GM12892 (cell line): Measurements from ENCODE around the gene SLC22A13.

ENCODE experiments used
- DNase-seq: peaks from one replicate; pipeline ENCODE4 v3.0.0; 2011; ENCODE audit not compliant: insufficient read length
- FAIRE-seq: peaks from 2 replicates; lab custom pipeline; 2011; peaks lifted over from hg19 to GRCh38; lab: Jason Lieb, UNC
- POLR2A ChIP-seq: IDR thresholded peaks from 2 replicates; pipeline ENCODE4 v1.6.1; 2011; ENCODE audit warnings: low read depth, low read length, control low read depth
- POLR2AphosphoS5 ChIP-seq: IDR thresholded peaks from 2 replicates; pipeline ENCODE4 v1.6.1; 2011; ENCODE audit warnings: low read depth, low read length, control low read depth
- TAF1 ChIP-seq: IDR thresholded peaks from 2 replicates; pipeline ENCODE4 v1.6.1; 2011; ENCODE audit warnings: low read depth, mild to moderate bottlenecking, control low read depth, low read length, borderline replicate concordance

SLC22A13 gene

DNA sequence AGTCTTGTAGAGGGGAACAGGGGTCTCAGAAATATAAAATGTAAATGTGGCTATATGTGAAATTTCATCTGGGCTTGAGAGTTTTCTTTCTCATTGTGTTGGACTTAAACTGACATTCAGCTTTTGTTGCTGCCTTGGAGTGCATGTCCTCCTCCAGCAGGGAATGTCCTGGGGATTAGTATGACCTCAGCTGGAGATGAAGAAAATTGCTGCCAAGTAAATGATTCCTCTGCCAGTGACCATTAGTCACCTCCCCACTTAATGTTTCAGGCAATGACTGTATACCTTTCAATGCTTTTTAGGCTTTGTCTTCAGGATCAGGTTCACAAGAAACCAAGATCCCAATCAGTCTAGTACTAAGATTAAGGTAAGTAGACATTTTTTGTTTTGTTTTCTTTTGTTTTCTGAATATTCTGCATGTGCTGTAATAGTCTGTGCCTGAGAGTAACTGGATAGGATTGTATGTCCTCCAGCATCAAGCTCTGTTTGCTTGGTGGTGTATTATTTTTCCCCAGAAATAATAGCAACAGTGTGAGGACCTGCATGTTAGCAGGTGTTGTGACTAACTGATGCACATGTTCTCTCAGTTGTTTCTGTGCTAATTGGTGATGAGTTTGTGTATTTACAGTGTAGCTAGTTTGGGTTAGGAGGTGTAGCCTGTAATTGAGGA lies 18.1 kb upstream of the SLC22A13 start:
- no peak for FAIRE-seq
- DNase-seq, result no peak
- TF ChIP-seq POLR2A (no peak), POLR2AphosphoS5 (no peak), TAF1 (no peak)

DNA sequence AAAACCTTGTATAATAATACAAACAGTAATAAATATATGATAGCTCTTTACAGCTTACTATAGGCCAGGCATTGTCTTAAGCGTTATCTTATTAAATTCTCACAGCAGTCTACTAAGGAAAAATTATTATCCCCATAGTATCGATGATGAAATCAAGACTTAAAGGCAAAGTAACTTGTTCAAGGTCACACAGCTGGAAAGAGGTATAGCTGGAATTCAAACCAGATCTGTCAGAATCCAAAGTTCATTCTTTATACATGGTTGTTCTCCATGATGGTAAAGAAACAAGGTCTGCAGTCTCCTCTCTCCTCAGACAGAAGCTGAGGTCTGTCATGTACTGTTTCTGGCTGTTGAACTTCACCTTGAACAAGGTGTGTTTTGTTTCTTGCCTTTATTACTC lies 15.4 kb upstream of the SLC22A13 start:
- FAIRE-seq, result no peak
- TF ChIP-seq POLR2AphosphoS5 (no peak), TAF1 (no peak), POLR2A (no peak)
- no peak for DNase-seq

DNA sequence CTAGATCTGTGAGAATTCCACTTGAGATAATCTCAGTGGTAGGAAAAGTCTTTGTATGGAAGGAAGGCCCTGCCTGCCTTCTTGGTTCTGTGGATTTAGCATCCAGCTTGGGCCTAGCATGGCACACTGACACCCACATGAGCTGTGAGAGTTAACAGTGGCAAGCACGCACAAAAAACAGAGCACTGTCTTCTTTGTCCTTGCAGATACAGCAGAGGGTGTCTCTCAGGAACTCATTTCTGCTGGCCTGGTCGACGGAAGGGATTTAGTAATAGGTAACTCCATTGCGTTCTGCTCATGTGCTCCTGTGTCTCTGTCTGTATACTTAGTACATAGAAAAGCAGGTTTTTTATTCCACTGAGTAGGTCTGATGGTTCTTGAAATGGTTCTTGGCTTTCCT lies 14.4 kb upstream of the SLC22A13 start:
- no peak for FAIRE-seq
- DNase-seq, result no peak
- TF ChIP-seq POLR2AphosphoS5, result no peak
- TF ChIP-seq TAF1, result no peak

DNA sequence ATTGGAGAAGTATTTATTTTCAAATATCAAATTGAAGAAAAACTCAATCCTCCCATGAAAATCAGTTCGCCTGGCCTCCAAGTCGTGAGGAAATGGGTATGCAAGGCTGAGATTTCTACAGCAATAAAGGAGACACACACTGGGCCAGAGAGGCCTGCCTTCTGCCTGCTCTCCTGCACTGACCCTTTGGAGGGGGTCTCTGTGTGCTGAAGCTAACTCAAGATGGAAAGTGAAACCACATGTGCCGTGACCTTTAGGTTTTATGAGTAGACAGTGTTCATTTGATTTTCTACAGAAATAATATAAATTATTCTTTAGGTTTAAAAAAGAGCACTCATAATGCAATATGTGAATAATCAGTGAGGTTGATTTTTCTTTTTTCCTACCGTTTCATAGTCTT lies 11.9 kb upstream of the SLC22A13 start:
- DNase-seq (no peak), FAIRE-seq (no peak)
- TF ChIP-seq TAF1 (no peak), POLR2AphosphoS5 (no peak), POLR2A (no peak)

DNA sequence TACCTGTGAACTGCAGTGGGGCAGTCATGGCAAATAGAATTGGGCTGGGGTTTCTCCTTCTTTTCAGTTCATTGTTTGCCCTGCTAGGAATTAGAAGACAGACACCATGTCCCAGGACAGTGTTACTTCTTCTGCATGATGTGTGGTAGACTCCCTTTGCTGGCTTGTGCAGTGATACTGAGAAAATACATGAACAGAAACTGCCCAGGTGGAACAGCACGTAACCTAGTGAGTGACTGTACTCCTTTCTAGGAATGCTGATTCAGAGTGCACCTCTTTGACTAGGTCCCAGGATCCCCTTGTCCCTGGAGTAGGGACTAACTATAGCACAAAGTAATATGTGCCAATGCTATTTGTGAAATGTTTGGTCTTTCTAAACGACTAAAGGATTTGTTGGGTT lies 10.7 kb upstream of the SLC22A13 start:
- FAIRE-seq (no peak), DNase-seq (no peak)
- TF ChIP-seq TAF1 (no peak), POLR2AphosphoS5 (no peak), POLR2A (no peak)

DNA sequence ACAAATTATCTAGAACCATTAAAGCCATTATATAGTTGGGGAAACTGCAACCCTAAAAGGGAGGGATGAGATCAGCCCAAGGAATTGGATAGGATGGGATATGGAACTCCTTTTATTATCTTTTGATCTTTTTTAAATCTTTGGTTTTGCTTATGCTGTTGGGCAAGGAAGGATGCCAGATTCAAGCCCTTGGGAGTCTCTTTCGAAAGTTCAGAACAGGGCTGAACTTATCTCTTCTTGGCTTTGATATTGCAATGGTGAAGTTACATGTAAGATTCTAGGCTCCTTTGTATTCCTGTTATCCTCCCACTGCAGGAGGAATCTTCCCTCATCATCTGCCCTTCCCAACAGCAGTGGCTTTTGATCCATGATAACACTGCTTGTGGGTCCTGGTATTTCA lies 10.0 kb upstream of the SLC22A13 start:
- DNase-seq (no peak), FAIRE-seq (no peak)
- TF ChIP-seq POLR2A (no peak), TAF1 (no peak), POLR2AphosphoS5 (no peak)

DNA sequence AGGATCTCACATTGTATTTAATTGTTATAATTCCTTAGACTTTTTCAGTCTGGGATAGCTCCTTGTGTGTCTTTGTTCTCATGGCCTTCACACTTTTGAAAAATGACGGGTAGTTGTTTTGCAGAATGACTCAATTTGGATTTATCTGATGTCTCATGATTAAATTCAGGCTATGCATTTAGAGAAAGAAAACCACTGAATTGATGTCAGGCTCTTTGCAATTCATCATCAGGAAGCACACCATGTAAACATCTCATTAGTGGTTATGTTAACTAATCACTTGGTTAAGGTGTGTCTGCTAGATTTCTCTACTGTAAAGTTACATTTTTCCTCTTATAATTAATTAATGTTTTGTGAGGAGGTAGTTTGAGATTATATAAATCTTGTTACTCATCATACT lies 8.0 kb upstream of the SLC22A13 start:
- FAIRE-seq (no peak), DNase-seq (no peak)
- no peak for TF ChIP-seq POLR2A
- TF ChIP-seq TAF1, result no peak
- TF ChIP-seq POLR2AphosphoS5, result no peak

DNA sequence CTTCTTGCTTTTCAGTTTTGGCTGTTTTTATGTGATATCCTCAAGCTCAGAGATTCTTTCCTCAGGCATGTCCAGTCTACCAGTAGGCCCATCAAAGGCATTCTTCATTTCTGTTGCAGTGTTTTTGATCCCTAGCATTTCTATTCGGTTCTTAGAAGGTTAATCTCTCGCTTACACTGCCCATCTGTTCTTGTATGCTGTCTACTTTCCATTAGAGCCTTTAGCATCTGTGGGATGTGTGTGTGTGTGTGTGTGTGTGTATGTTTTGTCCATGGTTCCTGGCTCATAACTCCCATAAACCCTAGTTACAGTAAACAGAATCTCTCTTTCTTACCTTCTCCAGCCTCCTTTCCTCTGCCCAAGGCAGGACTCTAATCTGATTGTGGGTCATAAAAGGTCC lies 5.1 kb upstream of the SLC22A13 start:
- FAIRE-seq, result no peak
- DNase-seq, result no peak
- TF ChIP-seq TAF1 (no peak), POLR2A (no peak), POLR2AphosphoS5 (no peak)

DNA sequence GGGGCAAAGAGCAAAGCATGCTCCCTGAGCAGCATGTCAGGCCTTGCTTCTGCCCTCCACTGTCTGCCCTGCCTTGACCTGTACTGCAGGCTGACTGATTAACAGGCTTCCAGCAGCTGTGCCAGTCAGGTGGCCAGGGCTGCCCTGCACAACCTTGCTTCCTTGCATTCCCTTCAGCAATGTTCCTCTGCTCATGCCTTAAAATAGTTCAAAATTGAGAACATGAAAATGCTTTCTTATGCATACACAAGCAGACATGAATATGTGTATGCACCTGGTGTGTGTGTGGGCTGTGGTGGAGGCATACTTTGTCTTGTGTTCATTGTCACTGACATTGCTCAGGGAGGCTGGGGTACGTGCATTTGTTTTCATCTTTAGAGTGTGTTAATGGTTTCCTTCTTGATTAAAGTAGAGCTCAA lies 1.2 kb upstream of the SLC22A13 start:
- TF ChIP-seq TAF1 (no peak), POLR2AphosphoS5 (no peak), POLR2A (no peak)
- no peak for FAIRE-seq
- no peak for DNase-seq

DNA sequence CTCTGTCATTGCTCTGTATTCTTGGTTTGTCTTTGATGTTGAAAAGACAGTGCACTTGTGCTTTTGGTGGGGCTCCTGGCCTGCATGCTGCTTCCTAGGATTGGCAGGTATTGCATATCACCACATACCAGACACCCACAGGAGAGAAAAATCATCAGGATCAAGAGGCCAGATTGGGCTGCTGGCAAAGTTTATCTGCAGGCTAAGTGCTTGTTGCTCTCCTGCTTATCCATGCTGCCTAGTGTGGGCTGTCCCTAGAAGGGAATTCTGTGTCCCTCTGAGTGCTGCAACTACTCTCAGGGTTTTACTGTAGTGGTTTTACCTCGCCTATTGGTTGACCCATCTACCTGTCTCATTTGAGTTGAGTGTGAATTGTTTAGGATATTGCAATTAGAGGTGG lies 833 bp upstream of the SLC22A13 start:
- TF ChIP-seq POLR2AphosphoS5 (no peak), POLR2A (no peak), TAF1 (no peak)
- DNase-seq (no peak), FAIRE-seq (no peak)

DNA sequence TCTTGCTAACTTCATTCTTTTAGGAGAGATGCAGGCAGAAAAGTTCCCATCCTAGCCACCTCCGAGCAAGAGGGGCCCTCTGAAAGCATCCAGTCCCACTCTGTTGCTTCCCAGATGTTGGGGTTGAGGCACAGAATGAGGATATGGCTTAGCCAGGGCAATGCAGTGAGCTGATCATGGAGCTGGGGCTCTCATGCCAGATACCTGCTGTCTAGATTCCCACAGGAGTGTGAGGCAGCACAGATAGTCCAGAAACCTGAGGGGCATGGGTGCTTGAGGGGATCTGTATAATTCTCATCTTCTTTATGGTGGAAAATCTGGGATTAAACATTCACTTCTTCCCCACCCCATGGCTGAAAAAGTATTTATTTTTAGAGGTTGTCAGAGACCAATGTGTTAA lies 1.2 kb downstream of the SLC22A13 start:
- FAIRE-seq, result no peak
- DNase-seq, result no peak
- TF ChIP-seq POLR2A (no peak), TAF1 (no peak), POLR2AphosphoS5 (no peak)

DNA sequence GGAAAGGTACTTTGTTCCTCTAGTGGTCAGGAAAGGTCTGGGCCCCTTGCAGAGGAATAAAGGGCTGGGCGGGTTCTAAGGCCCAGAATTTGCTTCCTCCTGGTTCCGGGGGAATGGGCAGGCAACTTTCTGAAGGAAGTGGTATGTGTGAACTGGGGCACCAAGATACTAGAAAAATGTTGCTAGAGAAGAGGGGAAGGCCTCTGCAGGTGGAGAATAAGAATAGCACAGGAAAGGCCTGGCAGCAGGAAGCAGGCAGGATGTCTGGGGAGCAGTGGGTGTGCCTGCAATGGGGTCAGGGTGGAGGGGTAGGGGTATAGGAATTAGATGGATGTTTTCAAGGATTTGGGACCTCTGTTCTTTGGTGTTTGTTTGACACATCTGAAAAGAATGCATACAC lies 2.0 kb downstream of the SLC22A13 start:
- no peak for FAIRE-seq

More for the DNA sequence above, 2.0 kb downstream of the SLC22A13 start:
- no peak for DNase-seq
- TF ChIP-seq POLR2AphosphoS5 (no peak), TAF1 (no peak), POLR2A (no peak)
